ENCODE results near the gene IGLL5. TPM values are rescaled to one million over a fixed set of nuclear protein-coding genes. Genes with fewer than 3 reads are reported as not detected.

The IGLL5 gene
- total RNA-seq, 6 experiments from 2014 or later, result not detected

DNA sequence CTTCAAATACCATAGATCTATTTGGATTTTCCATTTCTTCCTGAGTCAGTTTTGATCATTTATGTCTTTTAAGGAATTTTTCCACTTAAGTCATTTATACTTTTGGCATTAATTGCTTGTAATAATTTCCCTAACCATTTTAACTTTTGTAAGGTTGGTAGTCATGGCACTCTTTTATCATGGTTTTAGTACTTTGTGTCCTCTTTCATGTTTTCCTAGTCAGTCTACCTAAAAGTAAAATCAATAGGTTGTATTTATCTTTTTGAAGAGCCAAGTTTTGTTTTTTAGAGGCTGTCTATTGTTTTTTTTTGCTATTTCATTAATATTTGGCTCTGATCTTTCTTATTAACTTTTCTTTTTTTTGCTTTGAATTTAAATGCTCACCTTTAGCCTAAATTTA lies 45.5 kb upstream of the IGLL5 start:
- TF ChIP-seq CTCF (IDR thresholded peaks at IDR 0.05), result no peak
- DNase-seq, result no peak
- H3K27me3 Mint-ChIP-seq (ENCODE audit: insufficient read depth), result peaks cover 12% of the 10 kb centered on the region

GRCh38 chr22:22843848-22844247 lies 43.8 kb upstream of the IGLL5 start:
- no peak for TF ChIP-seq CTCF (IDR thresholded peaks at IDR 0.05)

More for the DNA sequence above, 45.5 kb upstream of the IGLL5 start:
- no peak overlapping the region for H3K4me3 Mint-ChIP-seq
- no peaks in the 10 kb centered on the region for H3K4me1 Mint-ChIP-seq (ENCODE audit: low read depth)
- H3K27ac Mint-ChIP-seq, result no peak overlapping the region
- no peaks in the 10 kb centered on the region for H3K9me3 Mint-ChIP-seq
- no peaks in the 10 kb centered on the region for H3K36me3 Mint-ChIP-seq (ENCODE audit: low read depth)

DNA sequence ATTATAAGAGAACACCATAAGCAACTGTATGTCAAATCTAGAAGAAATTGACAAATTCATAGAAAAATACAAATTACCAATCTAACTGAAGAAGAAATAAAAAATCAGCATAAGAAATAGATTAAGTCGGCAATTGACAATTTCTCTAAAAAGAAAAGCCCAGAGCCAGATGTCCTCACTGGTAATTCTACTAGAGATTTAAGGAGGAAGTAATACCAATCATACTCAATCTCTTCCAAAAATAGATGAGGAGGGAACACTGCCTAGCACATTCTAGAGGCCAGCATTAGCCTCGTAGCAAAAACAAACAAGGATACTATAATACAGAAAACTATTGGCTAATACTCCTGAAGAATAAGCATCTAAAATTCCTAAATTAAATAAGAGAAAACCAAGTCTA lies 40.4 kb upstream of the IGLL5 start:
- no peaks in the 10 kb centered on the region for H3K36me3 Mint-ChIP-seq (ENCODE audit: low read depth)
- H3K4me3 Mint-ChIP-seq, result no peak overlapping the region
- no peaks in the 10 kb centered on the region for H3K4me1 Mint-ChIP-seq (ENCODE audit: low read depth)
- no peak for DNase-seq
- no peak overlapping the region for H3K27ac Mint-ChIP-seq
- peaks cover 11% of the 10 kb centered on the region for H3K27me3 Mint-ChIP-seq (ENCODE audit: insufficient read depth)
- TF ChIP-seq CTCF (IDR thresholded peaks at IDR 0.05), result no peak
- H3K9me3 Mint-ChIP-seq, result no peaks in the 10 kb centered on the region

More at GRCh38 chr22:22843848-22844247, 43.8 kb upstream of the IGLL5 start:
- Mint-ChIP-seq H3K27me3 (ENCODE audit: insufficient read depth) (peaks cover 11% of the 10 kb centered on the region), H3K9me3 (no peaks in the 10 kb centered on the region), H3K36me3 (ENCODE audit: low read depth) (no peaks in the 10 kb centered on the region), H3K4me3 (no peak overlapping the region), H3K27ac (no peak overlapping the region), H3K4me1 (ENCODE audit: low read depth) (no peaks in the 10 kb centered on the region)
- DNase-seq, result no peak

GRCh38 chr22:22848364-22848866 lies 39.2 kb upstream of the IGLL5 start:
- Mint-ChIP-seq H3K4me3 (no peak overlapping the region), H3K9me3 (no peaks in the 10 kb centered on the region), H3K27ac (no peak overlapping the region), H3K36me3 (ENCODE audit: low read depth) (no peaks in the 10 kb centered on the region), H3K27me3 (ENCODE audit: insufficient read depth) (peaks cover 7% of the 10 kb centered on the region), H3K4me1 (ENCODE audit: low read depth) (no peaks in the 10 kb centered on the region)
- no peak for DNase-seq
- peak; percentile 96 for TF ChIP-seq CTCF (IDR thresholded peaks at IDR 0.05)

GRCh38 chr22:22849640-22850610 lies 37.7 kb upstream of the IGLL5 start:
- Mint-ChIP-seq H3K4me1 (ENCODE audit: low read depth) (no peaks in the 10 kb centered on the region), H3K9me3 (no peaks in the 10 kb centered on the region), H3K27me3 (ENCODE audit: insufficient read depth) (peaks cover 14% of the 10 kb centered on the region), H3K36me3 (ENCODE audit: low read depth) (no peaks in the 10 kb centered on the region), H3K27ac (no peak overlapping the region), H3K4me3 (no peak overlapping the region)
- DNase-seq, result no peak
- no peak for TF ChIP-seq CTCF (IDR thresholded peaks at IDR 0.05)
